Duodenal mucosa (tissue), 2 donors: Measurements from ENCODE around the gene TNFRSF6B.

Experiments used
- H3K27ac ChIP-seq: one replicate; pipeline ENCODE4 v1.7.0; 2013; ENCODE audit warnings: low read depth, low read length
- H3K27me3 ChIP-seq, 2 donors: one replicate each; pipeline ENCODE4 v1.7.0; 2013; ENCODE audit warnings: low read length in 2 of 2, control low read depth in 1 of 2; ENCODE audit not compliant: insufficient read depth in 2 of 2, control insufficient read depth in 1 of 2
- H3K36me3 ChIP-seq, 2 donors: one replicate each; pipeline ENCODE4 v1.7.0; 2013; ENCODE audit warnings: low read length in 2 of 2, control low read depth in 1 of 2; ENCODE audit not compliant: insufficient read depth in 2 of 2, control insufficient read depth in 1 of 2
- H3K4me1 ChIP-seq, 2 donors: one replicate each; pipeline ENCODE4 v1.7.0; 2013; ENCODE audit warnings: low read length in 2 of 2, control low read depth in 1 of 2; ENCODE audit not compliant: insufficient read depth in 2 of 2, control insufficient read depth in 1 of 2
- H3K4me3 ChIP-seq, 2 donors: one replicate each; pipeline ENCODE4 v1.7.0; 2013; ENCODE audit warnings: low read length in 2 of 2, low read depth in 1 of 2
- H3K9ac ChIP-seq, 2 donors: one replicate each; pipeline ENCODE4 v1.7.0; 2013; ENCODE audit warnings: low read length in 2 of 2, low read depth in 1 of 2
- H3K9me3 ChIP-seq, 2 donors: one replicate each; pipeline ENCODE4 v1.7.0; 2013; ENCODE audit warnings: low read length in 2 of 2, control low read depth in 1 of 2; ENCODE audit not compliant: control insufficient read depth in 1 of 2

TNFRSF6B gene

DNA sequence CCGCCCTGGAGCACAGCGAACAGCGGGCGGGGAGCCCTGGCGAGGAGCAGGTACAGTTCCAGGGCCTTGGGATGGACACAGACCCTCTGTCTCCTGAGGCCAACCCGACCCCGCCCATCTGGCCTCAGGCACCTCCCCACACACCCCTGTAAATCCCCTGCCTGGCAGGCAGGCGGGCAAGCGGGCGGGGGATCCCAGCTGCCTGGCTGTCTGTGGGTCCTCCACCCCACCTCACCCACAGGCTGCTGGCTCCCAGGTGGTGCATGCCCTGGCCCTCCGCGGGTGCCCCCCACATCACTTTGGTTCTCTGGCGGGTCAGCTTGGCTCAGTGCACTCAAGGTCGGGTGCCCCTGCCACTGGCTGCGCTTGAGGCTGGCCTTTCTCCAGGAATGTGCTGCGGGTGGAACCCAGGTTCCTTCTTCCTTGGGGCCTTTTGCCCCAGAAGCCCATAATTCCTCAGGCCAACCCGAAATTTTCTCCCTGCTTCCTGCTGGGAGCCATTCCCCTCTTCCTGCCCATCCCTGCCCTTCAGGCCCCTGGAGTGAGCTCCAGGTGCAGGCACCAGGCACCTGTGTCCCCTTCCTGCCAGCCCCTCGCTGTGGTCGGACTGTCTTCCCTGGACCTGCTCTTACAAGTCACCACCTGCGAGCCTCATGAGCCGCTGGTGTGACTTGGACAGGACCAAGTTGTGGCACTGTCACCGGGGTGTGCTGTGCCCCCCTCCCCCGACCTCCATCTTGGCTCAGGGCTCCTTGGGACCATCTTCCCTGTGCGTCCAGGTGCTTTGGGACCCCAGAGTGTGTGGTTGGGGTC, 5.3 kb upstream of the TNFRSF6B start:
- Histone ChIP-seq H3K4me3 (no peak overlapping the region), H3K9me3 (no peaks in the 10 kb centered on the region), H3K27ac (no peak overlapping the region), H3K4me1 (peaks cover 20 to 37% of the 10 kb centered on the region in 2 donors), H3K36me3 (peaks cover 0 to 4% of the 10 kb centered on the region in 2 donors), H3K9ac (no peak overlapping the region), H3K27me3 (no peaks in the 10 kb centered on the region)

DNA sequence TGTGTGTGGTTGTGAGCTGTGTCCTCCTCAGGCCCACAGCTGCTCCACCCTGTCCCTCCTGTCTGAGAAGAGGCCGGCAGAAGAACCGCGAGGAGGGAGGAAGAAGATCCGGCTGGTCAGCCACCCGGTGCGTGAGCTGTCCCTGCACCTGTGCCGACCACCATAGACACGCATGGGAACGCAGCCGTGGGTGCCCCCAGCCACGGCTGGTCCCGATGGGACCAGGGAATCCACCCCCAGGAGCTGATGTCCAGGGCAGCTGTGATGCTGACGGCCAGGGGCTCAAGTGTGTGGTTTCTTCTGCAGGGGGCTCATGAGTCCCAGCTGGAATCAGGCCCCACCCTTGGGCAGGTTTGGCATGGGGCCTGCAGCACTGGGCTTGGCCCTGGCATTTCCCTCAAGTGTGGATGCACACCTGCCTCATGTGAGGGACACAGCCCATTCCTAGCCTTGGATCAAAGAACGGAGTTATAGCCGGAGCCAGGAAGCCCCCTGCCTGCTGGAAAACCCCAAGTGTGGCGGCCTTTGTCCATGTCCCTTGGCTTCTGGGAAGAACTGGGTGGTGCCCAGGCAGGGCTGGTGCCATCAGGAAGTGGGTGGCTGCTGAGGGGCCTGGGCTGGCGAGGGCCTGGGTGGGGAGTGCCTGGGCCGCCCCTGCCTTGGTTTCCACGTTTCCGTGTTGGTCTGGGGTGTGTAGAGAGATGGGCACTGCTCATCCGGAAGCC, 4.6 kb upstream of the TNFRSF6B start:
- Histone ChIP-seq H3K27me3 (no peaks in the 10 kb centered on the region), H3K9ac (no peak overlapping the region), H3K36me3 (peaks cover 0 to 4% of the 10 kb centered on the region in 2 donors), H3K27ac (no peak overlapping the region), H3K4me1 (peaks cover 20 to 36% of the 10 kb centered on the region in 2 donors), H3K4me3 (no peak overlapping the region), H3K9me3 (no peaks in the 10 kb centered on the region)

DNA sequence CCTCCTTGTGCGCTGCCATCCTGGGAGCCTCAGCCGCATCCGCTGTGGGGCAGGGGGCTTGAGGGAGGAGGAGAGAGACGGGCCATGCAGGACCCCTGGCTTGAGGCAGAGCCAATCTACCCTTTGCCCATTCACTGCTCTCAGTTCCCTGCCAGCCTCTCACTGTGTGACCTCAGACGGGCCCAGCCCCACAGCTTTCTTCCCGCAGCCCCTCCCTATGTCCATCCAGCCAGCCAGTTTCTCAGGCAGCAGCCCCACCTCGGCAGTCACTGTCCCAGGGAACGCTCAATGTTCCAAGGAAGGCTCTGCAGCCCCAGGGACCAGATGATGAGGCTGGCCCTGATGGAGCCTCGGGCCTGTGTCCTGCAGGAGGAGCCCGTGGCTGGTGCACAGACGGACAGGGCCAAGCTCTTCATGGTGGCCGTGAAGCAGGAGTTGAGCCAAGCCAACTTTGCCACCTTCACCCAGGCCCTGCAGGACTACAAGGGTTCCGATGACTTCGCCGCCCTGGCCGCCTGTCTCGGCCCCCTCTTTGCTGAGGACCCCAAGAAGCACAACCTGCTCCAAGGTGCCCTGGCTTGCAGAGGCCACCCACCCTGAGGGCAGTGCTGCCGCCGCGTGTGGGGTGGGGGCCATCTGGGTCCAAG, 3.9 kb upstream of the TNFRSF6B start:
- Histone ChIP-seq H3K27me3 (no peaks in the 10 kb centered on the region), H3K36me3 (peaks cover 0 to 4% of the 10 kb centered on the region in 2 donors), H3K4me3 (no peak overlapping the region), H3K9me3 (no peaks in the 10 kb centered on the region), H3K4me1 (peaks cover 23 to 36% of the 10 kb centered on the region in 2 donors), H3K9ac (no peak overlapping the region), H3K27ac (no peak overlapping the region)

GRCh38 chr20:63693083-63693732, 3.2 kb upstream of the TNFRSF6B start:
- Histone ChIP-seq H3K27ac (no peak overlapping the region), H3K4me1 (peaks cover 23 to 34% of the 10 kb centered on the region in 2 donors), H3K4me3 (no peak overlapping the region), H3K36me3 (peaks cover 0 to 4% of the 10 kb centered on the region in 2 donors), H3K9me3 (no peaks in the 10 kb centered on the region), H3K9ac (no peak overlapping the region), H3K27me3 (no peaks in the 10 kb centered on the region)

- Histone ChIP-seq H3K27ac (no peak overlapping the region), H3K36me3 (peaks cover 0 to 4% of the 10 kb centered on the region in 2 donors), H3K4me1 (peaks cover 23 to 38% of the 10 kb centered on the region in 2 donors), H3K4me3 (no peak overlapping the region), H3K9me3 (no peaks in the 10 kb centered on the region), H3K27me3 (no peaks in the 10 kb centered on the region), H3K9ac (no peak overlapping the region)
These were observed 2.5 kb upstream of the TNFRSF6B start for GRCh38 chr20:63693733-63694583.

DNA sequence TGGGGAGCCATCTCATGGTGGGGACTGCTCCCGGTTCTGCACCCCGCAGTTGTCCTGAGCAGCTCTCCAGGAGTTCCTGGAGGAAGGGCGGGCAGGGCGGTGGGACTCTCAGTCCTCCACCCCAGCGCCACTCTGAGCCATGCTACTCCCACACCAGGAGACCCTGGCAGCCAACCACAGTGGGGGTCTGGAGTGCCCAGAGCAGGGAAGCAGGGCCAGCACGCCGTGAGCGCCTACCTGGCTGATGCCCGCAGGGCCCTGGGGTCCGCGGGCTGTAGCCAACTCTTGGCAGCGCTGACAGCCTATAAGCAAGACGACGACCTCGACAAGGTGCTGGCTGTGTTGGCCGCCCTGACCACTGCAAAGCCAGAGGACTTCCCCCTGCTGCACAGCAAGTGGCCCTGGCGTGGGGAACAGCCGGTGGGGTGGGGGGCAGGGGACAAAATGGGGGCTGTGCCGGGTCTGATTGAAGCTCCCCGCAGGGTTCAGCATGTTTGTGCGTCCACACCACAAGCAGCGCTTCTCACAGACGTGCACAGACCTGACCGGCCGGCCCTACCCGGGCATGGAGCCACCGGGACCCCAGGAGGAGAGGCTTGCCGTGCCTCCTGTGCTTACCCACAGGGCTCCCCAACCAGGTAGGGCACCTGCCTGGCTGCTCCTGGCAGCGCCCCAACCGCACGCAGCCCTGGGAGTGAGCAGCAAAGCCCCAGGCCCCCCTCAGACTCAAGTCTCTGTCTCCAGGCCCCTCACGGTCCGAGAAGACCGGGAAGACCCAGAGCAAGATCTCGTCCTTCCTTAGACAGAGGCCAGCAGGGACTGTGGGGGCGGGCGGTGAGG, 1.6 kb upstream of the TNFRSF6B start:
- Histone ChIP-seq H3K36me3 (peaks cover 0 to 4% of the 10 kb centered on the region in 2 donors), H3K9ac (no peak overlapping the region), H3K4me1 (peaks cover 23 to 42% of the 10 kb centered on the region in 2 donors), H3K27me3 (no peaks in the 10 kb centered on the region), H3K27ac (no peak overlapping the region), H3K4me3 (no peak overlapping the region), H3K9me3 (no peaks in the 10 kb centered on the region)

DNA sequence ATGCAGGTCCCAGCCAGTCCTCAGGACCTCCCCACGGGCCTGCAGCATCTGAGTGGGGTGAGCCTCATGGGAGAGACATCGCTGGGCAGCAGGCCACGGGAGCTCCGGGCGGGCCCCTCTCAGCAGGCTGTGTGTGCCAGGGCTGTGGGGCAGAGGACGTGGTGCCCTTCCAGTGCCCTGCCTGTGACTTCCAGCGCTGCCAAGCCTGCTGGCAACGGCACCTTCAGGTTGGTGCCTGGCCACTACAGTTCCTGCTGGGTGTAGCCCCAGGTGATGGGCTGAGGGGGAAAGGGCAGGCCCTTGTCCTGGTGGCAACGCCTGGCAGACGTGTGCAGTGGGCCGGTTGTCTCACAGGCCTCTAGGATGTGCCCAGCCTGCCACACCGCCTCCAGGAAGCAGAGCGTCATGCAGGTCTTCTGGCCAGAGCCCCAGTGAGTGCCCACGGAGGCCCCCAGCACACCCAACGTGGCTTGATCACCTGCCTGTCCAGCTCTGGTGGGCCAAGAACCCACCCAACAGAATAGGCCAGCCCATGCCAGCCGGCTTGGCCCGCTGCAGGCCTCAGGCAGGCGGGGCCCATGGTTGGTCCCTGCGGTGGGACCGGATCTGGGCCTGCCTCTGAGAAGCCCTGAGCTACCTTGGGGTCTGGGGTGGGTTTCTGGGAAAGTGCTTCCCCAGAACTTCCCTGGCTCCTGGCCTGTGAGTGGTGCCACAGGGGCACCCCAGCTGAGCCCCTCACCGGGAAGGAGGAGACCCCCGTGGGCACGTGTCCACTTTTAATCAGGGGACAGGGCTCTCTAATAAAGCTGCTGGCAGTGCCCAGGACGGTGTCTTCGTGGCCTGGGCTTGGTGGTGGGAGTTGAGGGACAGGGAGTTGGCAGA, 787 bp upstream of the TNFRSF6B start:
- Histone ChIP-seq H3K4me3 (no peak overlapping the region), H3K36me3 (peaks cover 0 to 4% of the 10 kb centered on the region in 2 donors), H3K4me1 (peaks cover 23 to 40% of the 10 kb centered on the region in 2 donors), H3K27ac (no peak overlapping the region), H3K9ac (no peak overlapping the region), H3K27me3 (no peaks in the 10 kb centered on the region), H3K9me3 (no peaks in the 10 kb centered on the region)

DNA sequence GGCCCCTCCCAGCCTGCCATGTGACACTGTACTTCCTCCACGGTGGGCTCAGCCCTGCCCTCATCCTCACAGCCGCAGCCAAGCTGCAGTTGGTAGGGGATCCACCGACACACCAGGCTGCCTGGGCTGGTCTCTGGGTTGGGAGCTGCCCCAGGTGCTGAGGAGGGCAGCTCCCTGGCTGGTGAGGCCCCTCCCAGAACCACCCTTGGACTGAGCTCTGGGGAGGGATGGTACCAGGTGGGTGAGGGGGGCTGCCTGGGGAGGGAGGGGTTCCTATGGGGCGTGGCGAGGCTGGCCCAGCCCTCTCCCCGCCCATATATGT, 185 bp upstream of the TNFRSF6B start:
- H3K9me3 ChIP-seq = no peaks in the 10 kb centered on the region
- no peaks in the 10 kb centered on the region for H3K27me3 ChIP-seq
- peaks cover 0 to 4% of the 10 kb centered on the region in 2 donors for H3K36me3 ChIP-seq
- peaks cover 23 to 40% of the 10 kb centered on the region in 2 donors for H3K4me1 ChIP-seq
- H3K4me3 ChIP-seq = peak overlapping the region in 1 of 2 donors; percentile 40
- H3K9ac ChIP-seq = no peak overlapping the region
- H3K27ac ChIP-seq = no peak overlapping the region
